GM13977 (cell line): Measurements from ENCODE around the gene INSIG1.

ENCODE experiments used
- DNase-seq: peaks from one replicate; pipeline ENCODE4 v3.0.0; 2012; ENCODE audit warnings: low spot score
- in situ Hi-C: fragments of 300-500 bp; cut with MboI; formaldehyde crosslinking; loops from one replicate; pipeline ENCODE4 v1.12.0; 2022; ENCODE audit warnings: low sequenced_read_pairs, low pct_unique_long_range_greater_than_20kb, mixed read lengths, inconsistent platforms; ENCODE audit not compliant: unreplicated experiment
- TF ChIP-seq, protein P1 (sequence below): IDR thresholded peaks from 2 replicates; pipeline ENCODE4 v1.5.1; 2012; ENCODE audit warnings: mild to moderate bottlenecking, control low read depth; ENCODE audit not compliant: insufficient read depth; ENCODE audit errors: extremely low read depth, missing control alignments

Gene INSIG1

GRCh38 chr7:155276800-155277375, 20.8 kb upstream of the INSIG1 start:
- in situ Hi-C loops = no loop called here

GRCh38 chr7:155277385-155277994, 20.2 kb upstream of the INSIG1 start:
- no peak for DNase-seq
- in situ Hi-C loops = no loop called here
- TF ChIP-seq, protein P1, sequence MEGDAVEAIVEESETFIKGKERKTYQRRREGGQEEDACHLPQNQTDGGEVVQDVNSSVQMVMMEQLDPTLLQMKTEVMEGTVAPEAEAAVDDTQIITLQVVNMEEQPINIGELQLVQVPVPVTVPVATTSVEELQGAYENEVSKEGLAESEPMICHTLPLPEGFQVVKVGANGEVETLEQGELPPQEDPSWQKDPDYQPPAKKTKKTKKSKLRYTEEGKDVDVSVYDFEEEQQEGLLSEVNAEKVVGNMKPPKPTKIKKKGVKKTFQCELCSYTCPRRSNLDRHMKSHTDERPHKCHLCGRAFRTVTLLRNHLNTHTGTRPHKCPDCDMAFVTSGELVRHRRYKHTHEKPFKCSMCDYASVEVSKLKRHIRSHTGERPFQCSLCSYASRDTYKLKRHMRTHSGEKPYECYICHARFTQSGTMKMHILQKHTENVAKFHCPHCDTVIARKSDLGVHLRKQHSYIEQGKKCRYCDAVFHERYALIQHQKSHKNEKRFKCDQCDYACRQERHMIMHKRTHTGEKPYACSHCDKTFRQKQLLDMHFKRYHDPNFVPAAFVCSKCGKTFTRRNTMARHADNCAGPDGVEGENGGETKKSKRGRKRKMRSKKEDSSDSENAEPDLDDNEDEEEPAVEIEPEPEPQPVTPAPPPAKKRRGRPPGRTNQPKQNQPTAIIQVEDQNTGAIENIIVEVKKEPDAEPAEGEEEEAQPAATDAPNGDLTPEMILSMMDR = no peak

More at GRCh38 chr7:155276800-155277375, 20.8 kb upstream of the INSIG1 start:
- TF ChIP-seq, protein P1 = no peak
- no peak for DNase-seq

GRCh38 chr7:155278921-155279320, 18.8 kb upstream of the INSIG1 start:
- TF ChIP-seq, protein P1 = no peak
- no peak for DNase-seq
- in situ Hi-C loops = no loop called here

GRCh38 chr7:155279787-155280445, 17.8 kb upstream of the INSIG1 start:
- DNase-seq = no peak
- TF ChIP-seq, protein P1 = no peak
- in situ Hi-C loops = no loop called here

- no peak for DNase-seq
- in situ Hi-C loops = no loop called here
- TF ChIP-seq, protein P1 = no peak
Observed at GRCh38 chr7:155280446-155281397, 17.0 kb upstream of the INSIG1 start.

DNA sequence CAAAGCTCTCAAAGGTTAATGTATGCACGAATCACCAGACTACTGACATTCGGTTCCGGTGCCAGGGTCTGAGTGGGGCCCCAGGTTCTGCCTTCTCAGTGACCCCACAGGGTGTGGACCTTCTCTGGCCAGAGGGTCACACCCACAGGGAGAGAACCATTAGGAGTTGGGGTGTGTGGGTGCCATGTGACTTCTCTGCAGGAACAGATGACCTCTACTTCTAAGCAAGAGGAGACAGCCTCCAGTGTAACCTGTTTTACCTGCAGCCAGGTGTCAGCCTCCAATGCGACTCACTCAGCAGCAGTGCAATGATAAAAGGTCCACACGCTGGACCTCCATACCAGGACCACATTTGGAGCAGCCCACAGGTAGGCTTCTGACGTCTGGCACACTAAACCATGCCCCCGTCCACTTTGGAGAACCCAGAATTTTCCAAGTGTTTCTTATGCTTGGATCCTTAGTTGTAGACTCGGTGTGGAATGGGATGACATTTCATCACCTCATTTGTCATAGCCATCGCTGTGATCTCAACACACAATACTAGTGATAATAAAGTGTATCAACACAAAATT, 16.2 kb upstream of the INSIG1 start:
- TF ChIP-seq, protein P1 = no peak
- in situ Hi-C loops = no loop called here
- no peak for DNase-seq
